Mammary epithelial cell (primary cell): ENCODE data around the gene ERI2.

ENCODE experiments used
- EZH2 ChIP-seq: IDR thresholded peaks from 2 replicates; pipeline ENCODE4 v1.6.1; 2012; ENCODE audit warnings: low read length, inconsistent platforms, borderline replicate concordance
- TF ChIP-seq, protein P1 (sequence below), 2 donors: IDR thresholded peaks in 1 of 2; conservative IDR thresholded peaks in 1 of 2; 2 replicates each; pipeline ENCODE4 v1.5.1; 2011 to 2012; ENCODE audit warnings: inconsistent platforms in 2 of 2, low read length in 2 of 2, mild to moderate bottlenecking in 2 of 2, control low read depth in 1 of 2, low read depth in 1 of 2; ENCODE audit not compliant: insufficient read depth in 1 of 2; ENCODE audit errors: extremely low read depth in 1 of 2

- TF ChIP-seq, protein P1, sequence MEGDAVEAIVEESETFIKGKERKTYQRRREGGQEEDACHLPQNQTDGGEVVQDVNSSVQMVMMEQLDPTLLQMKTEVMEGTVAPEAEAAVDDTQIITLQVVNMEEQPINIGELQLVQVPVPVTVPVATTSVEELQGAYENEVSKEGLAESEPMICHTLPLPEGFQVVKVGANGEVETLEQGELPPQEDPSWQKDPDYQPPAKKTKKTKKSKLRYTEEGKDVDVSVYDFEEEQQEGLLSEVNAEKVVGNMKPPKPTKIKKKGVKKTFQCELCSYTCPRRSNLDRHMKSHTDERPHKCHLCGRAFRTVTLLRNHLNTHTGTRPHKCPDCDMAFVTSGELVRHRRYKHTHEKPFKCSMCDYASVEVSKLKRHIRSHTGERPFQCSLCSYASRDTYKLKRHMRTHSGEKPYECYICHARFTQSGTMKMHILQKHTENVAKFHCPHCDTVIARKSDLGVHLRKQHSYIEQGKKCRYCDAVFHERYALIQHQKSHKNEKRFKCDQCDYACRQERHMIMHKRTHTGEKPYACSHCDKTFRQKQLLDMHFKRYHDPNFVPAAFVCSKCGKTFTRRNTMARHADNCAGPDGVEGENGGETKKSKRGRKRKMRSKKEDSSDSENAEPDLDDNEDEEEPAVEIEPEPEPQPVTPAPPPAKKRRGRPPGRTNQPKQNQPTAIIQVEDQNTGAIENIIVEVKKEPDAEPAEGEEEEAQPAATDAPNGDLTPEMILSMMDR (conservative IDR thresholded peaks at IDR 0.05 in 1 of 2, IDR thresholded peaks at IDR 0.05 in 1 of 2; ENCODE audit: extremely low read depth in 1 of 2, insufficient read depth in 1 of 2, low read depth in 1 of 2, low read length in 2 of 2) = peak in 1 of 2 donors; percentile 59
- TF ChIP-seq EZH2 = no peak
Observed at GRCh38 chr16:20806168-20807050, at the start of gene ERI2, which contains the start of gene REXO5.
